H1 (cell line): ENCODE data around the gene XDH. TPM values are rescaled to one million over a fixed set of nuclear protein-coding genes. Genes with fewer than 3 reads are reported as not detected.

ENCODE experiments used
- CTCF ChIA-PET: fragments of 300-600 bp; sonication (Branson Sonifier 250); formaldehyde crosslinking; loops from one replicate; lab custom pipeline; 2021; ENCODE audit not compliant: partially characterized antibody; lab: Charles Lee
- POLR2A ChIA-PET: fragments of 300-600 bp; sonication (Branson Sonifier 250); formaldehyde crosslinking; loops from one replicate; lab custom pipeline; 2021; ENCODE audit warnings: inconsistent platforms; ENCODE audit not compliant: partially characterized antibody; lab: Charles Lee
- DNase-seq, 2 experiments: peaks; one replicate each; pipeline versions ENCODE4 v3.0.0 to v3.0.0-alpha.2; 2010 to 2022; ENCODE audit warnings: low spot score in 2 of 2, low read depth in 1 of 2, mixed read lengths in 1 of 2
- FAIRE-seq: peaks from 2 replicates; lab custom pipeline; 2011; peaks lifted over from hg19 to GRCh38; lab: Jason Lieb, UNC
- H2AFZ ChIP-seq: 2 replicates; pipeline ENCODE4 v1.8.1; 2012; ENCODE audit warnings: low read length, inconsistent platforms
- H2AK5ac ChIP-seq: 2 replicates; pipeline ENCODE4 v1.6.1; 2013; ENCODE audit warnings: low read depth, low read length
- H2BK120ac ChIP-seq: replicated peaks from 2 replicates; pipeline ENCODE3; 2013; ENCODE audit warnings: low read depth, low read length, inconsistent platforms
- H2BK12ac ChIP-seq: 2 replicates; pipeline ENCODE4 v1.6.1; 2013; ENCODE audit warnings: low read depth, low read length
- H2BK15ac ChIP-seq: 2 replicates; pipeline ENCODE4 v1.6.1; 2013; ENCODE audit warnings: low read length
- H2BK20ac ChIP-seq: 2 replicates; pipeline ENCODE4 v1.6.1; 2013; ENCODE audit warnings: low read length
- H2BK5ac ChIP-seq: 2 replicates; pipeline ENCODE4 v1.6.1; 2013; ENCODE audit warnings: low read depth, low read length
- H3K14ac ChIP-seq: 2 replicates; pipeline ENCODE4 v1.6.1; 2013; ENCODE audit warnings: inconsistent platforms; ENCODE audit not compliant: insufficient read length
- H3K18ac ChIP-seq: 2 replicates; pipeline ENCODE4 v1.6.1; 2013; ENCODE audit warnings: low read length; ENCODE audit errors: extremely low read depth
- H3K23ac ChIP-seq: 2 replicates; pipeline ENCODE4 v1.6.1; 2013; ENCODE audit warnings: inconsistent platforms; ENCODE audit not compliant: insufficient read length
- H3K23me2 ChIP-seq: 2 replicates; pipeline ENCODE4 v1.6.1; 2013; ENCODE audit warnings: low read depth, low read length
- H3K27ac ChIP-seq: 2 replicates; pipeline ENCODE4 v1.6.1; 2011; ENCODE audit warnings: low read depth, low read length, inconsistent platforms
- H3K27me3 ChIP-seq, 4 experiments: replicated peaks in 1 of 4; 1 replicate in 1 of 4; 2 replicates in 3 of 4; pipeline versions ENCODE4 v1.6.1 to v1.8.1; 2011 to 2013; ENCODE audit warnings: low read length in 3 of 4, mild to moderate bottlenecking in 3 of 4, inconsistent platforms in 2 of 4, mixed read lengths in 2 of 4, moderate library complexity in 1 of 4; ENCODE audit not compliant: control insufficient read depth in 3 of 4, insufficient read depth in 3 of 4; ENCODE audit errors: extremely low read depth in 1 of 4
- H3K36me3 ChIP-seq, 4 experiments: 2 replicates each; pipeline versions ENCODE4 v1.6.1 to v1.8.1; 2011 to 2013; ENCODE audit warnings: mild to moderate bottlenecking in 4 of 4, low read length in 3 of 4, moderate library complexity in 2 of 4, control low read depth in 1 of 4, inconsistent platforms in 1 of 4; ENCODE audit not compliant: insufficient read depth in 4 of 4, control insufficient read depth in 2 of 4
- H3K4ac ChIP-seq: replicated peaks from 2 replicates; pipeline ENCODE3; 2013; ENCODE audit warnings: low read length, low read depth, mixed read lengths, inconsistent platforms; ENCODE audit not compliant: insufficient read length
- H3K4me1 ChIP-seq, 4 experiments: replicated peaks in 1 of 4; 1 replicate in 1 of 4; 2 replicates in 3 of 4; pipeline versions ENCODE4 v1.6.1 to v1.8.1; 2011 to 2013; ENCODE audit warnings: low read length in 3 of 4, inconsistent platforms in 2 of 4, mixed read lengths in 1 of 4; ENCODE audit not compliant: insufficient read depth in 4 of 4, control insufficient read depth in 3 of 4
- H3K4me2 ChIP-seq, 2 experiments: 2 replicates each; pipeline versions ENCODE4 v1.6.1 to v1.8.1; 2011 to 2013; ENCODE audit warnings: low read depth in 2 of 2, low read length in 2 of 2, control low read depth in 1 of 2, inconsistent platforms in 1 of 2, mild to moderate bottlenecking in 1 of 2; ENCODE audit not compliant: insufficient read depth in 1 of 2
- H3K4me3 ChIP-seq, 4 experiments: fragments of 200-600, 300-600 bp in 1 of 4; sonication (generic), shearing (Covaris generic), sonication (Bioruptor Twin) in 1 of 4; 2 replicates each; pipeline versions ENCODE4 v1.5.1 to v1.8.1; 2011 to 2016; ENCODE audit warnings: low read length in 4 of 4, low read depth in 3 of 4, control low read depth in 2 of 4, inconsistent platforms in 2 of 4, mild to moderate bottlenecking in 2 of 4, mixed read lengths in 1 of 4, moderate library complexity in 1 of 4; ENCODE audit not compliant: insufficient read depth in 2 of 4; ENCODE audit errors: extremely low read depth in 1 of 4
- H3K56ac ChIP-seq: replicated peaks from 2 replicates; pipeline ENCODE3; 2013; ENCODE audit warnings: low read depth, mild to moderate bottlenecking, mixed read lengths, low read length, inconsistent platforms; ENCODE audit not compliant: insufficient read length
- H3K79me1 ChIP-seq: 2 replicates; pipeline ENCODE4 v1.6.1; 2013; ENCODE audit warnings: low read depth, low read length, control low read depth
- H3K79me2 ChIP-seq, 2 experiments: 2 replicates each; pipeline versions ENCODE4 v1.6.1 to v1.8.1; 2012 to 2013; ENCODE audit warnings: low read length in 2 of 2, mild to moderate bottlenecking in 2 of 2, inconsistent platforms in 1 of 2; ENCODE audit not compliant: insufficient read depth in 2 of 2, control insufficient read depth in 1 of 2
- H3K9ac ChIP-seq, 4 experiments: replicated peaks in 1 of 4; 1 replicate in 1 of 4; 2 replicates in 3 of 4; pipeline versions ENCODE4 v1.6.1 to v1.8.1; 2011 to 2013; ENCODE audit warnings: low read depth in 3 of 4, low read length in 3 of 4, control low read depth in 2 of 4, mild to moderate bottlenecking in 2 of 4, moderate library complexity in 2 of 4, inconsistent platforms in 1 of 4; ENCODE audit errors: extremely low read depth in 1 of 4
- H3K9me3 ChIP-seq, 2 experiments: 2 replicates each; pipeline versions ENCODE4 v1.6.1 to v1.8.1; 2012 to 2013; ENCODE audit warnings: mild to moderate bottlenecking in 2 of 2, moderate library complexity in 2 of 2, control low read depth in 1 of 2, inconsistent platforms in 1 of 2, low read depth in 1 of 2, low read length in 1 of 2, mixed read lengths in 1 of 2; ENCODE audit not compliant: insufficient read depth in 2 of 2
- H4K20me1 ChIP-seq, 2 experiments: replicated peaks in 1 of 2; 2 replicates each; pipeline versions ENCODE3 to v1.8.1; 2011 to 2013; ENCODE audit warnings: inconsistent platforms in 2 of 2, low read length in 2 of 2, mild to moderate bottlenecking in 1 of 2; ENCODE audit not compliant: insufficient read depth in 2 of 2, control insufficient read depth in 1 of 2
- H4K5ac ChIP-seq: 2 replicates; pipeline ENCODE4 v1.6.1; 2013; ENCODE audit warnings: low read length, low read depth, mixed read lengths, inconsistent platforms; ENCODE audit not compliant: insufficient read length
- H4K8ac ChIP-seq: 2 replicates; pipeline ENCODE4 v1.8.0; 2013; ENCODE audit warnings: mild to moderate bottlenecking, moderate library complexity, low read length, inconsistent platforms; ENCODE audit not compliant: insufficient read depth; ENCODE audit errors: extremely low read depth
- H4K91ac ChIP-seq: replicated peaks from 2 replicates; pipeline ENCODE3; 2013; ENCODE audit warnings: low read length, mixed read lengths, inconsistent platforms; ENCODE audit not compliant: insufficient read length
- BRCA1 ChIP-seq: IDR thresholded peaks from 2 replicates; pipeline ENCODE4 v1.6.1; 2012; ENCODE audit warnings: low read depth, low read length, improper control_type of control experiment
- CBX8 ChIP-seq: fragments of 300-800, 300-1000 bp; sonication (generic); IDR thresholded peaks from 2 replicates; pipeline ENCODE4 v1.7.1; 2016; ENCODE audit warnings: low read depth, low read length, borderline replicate concordance
- CTCF ChIP-seq, 3 experiments: IDR thresholded peaks; 1 replicate in 2 of 3; 2 replicates in 1 of 3; pipeline versions ENCODE4 v1.5.1 to v1.6.1; 2011; ENCODE audit warnings: low read length in 3 of 3, mild to moderate bottlenecking in 3 of 3, inconsistent platforms in 2 of 3, low read depth in 1 of 3, moderate library complexity in 1 of 3; ENCODE audit not compliant: insufficient read depth in 1 of 3; ENCODE audit errors: control extremely low read depth in 1 of 3
- EGR1 ChIP-seq: IDR thresholded peaks from 2 replicates; pipeline ENCODE4 v1.6.1; 2011; ENCODE audit warnings: low read depth, low read length, borderline replicate concordance
- GABPA ChIP-seq: IDR thresholded peaks from 2 replicates; pipeline ENCODE4 v1.6.1; 2011; ENCODE audit warnings: mild to moderate bottlenecking, low read length, moderate library complexity, borderline replicate concordance; ENCODE audit not compliant: insufficient read depth
- JUN ChIP-seq: IDR thresholded peaks from 2 replicates; pipeline ENCODE4 v1.6.1; 2011; ENCODE audit warnings: low read depth, mild to moderate bottlenecking, improper control_type of control experiment, low read length
- MAFK ChIP-seq: IDR thresholded peaks from 2 replicates; pipeline ENCODE4 v1.6.1; 2012; ENCODE audit warnings: low read depth, mild to moderate bottlenecking, improper control_type of control experiment, low read length
- RBBP5 ChIP-seq: IDR thresholded peaks from 2 replicates; pipeline ENCODE4 v1.7.1; 2012; ENCODE audit warnings: low read depth, mild to moderate bottlenecking, inconsistent platforms, low read length, moderate library complexity, borderline replicate concordance
- SP2 ChIP-seq: IDR thresholded peaks from 2 replicates; pipeline ENCODE4 v1.6.1; 2012; ENCODE audit warnings: mild to moderate bottlenecking, low read length, inconsistent platforms
- WGBS, 2 experiments: shearing (Covaris generic) in 1 of 2; methylation state at CpG; one replicate each; pipeline versions ENCODE4 v1.1.6 to v1.1.7; 2013 to 2015; ENCODE audit warnings: low lambda C conversion rate in 2 of 2, mixed read lengths in 2 of 2, inconsistent platforms in 1 of 2, low coverage in 1 of 2, missing lambda C conversion rate in 1 of 2; ENCODE audit not compliant: insufficient replicate concordance in 2 of 2, insufficient coverage in 1 of 2, insufficient read length in 1 of 2; ENCODE audit errors: extremely low coverage in 1 of 2, missing lambda C conversion rate in 1 of 2; 5-methylcytosine and 5-hydroxymethylcytosine counted together
- polyA plus RNA-seq, 7 experiments: library from polyadenylated mRNA; depleted of rRNA in 3 of 7; stranded (reverse) in 5 of 7; unstranded in 2 of 7; fragments of >200 nt in 5 of 7; fragments of 200-250 nt in 2 of 7; gene quantifications; 1 replicate in 5 of 7; 2 replicates in 1 of 7; 4 replicates in 1 of 7; pipeline versions ENCODE4 v1.2.1 to v1.2.3, GENCODE V29; 2011 to 2013; ENCODE audit warnings: missing spikeins in 2 of 7, mixed read lengths in 2 of 7
- total RNA-seq: library from RNA; stranded (reverse); fragmentation: NEBNext Ultra II Directional; extraction: Animal tissue kit (Norgen Biotek cat#: 25700); gene quantifications from 2 replicates; pipeline ENCODE4 v1.2.1, GENCODE V29; 2021

XDH gene
- total and polyA plus RNA-seq, 2 of the 8 experiments (the other 6 are each of a cell fraction or from before 2014, with no cell fraction given): 0.68 to 1.2 TPM

GRCh38 chr2:31371691-31372090 is 42.9 kb downstream of the XDH start:
- H2AK5ac ChIP-seq: no peak overlapping the region
- H4K20me1 ChIP-seq: no peaks in the 10 kb centered on the region
- no peak overlapping the region for H4K5ac ChIP-seq
- no peak overlapping the region for H3K18ac ChIP-seq
- no peak overlapping the region for H2BK12ac ChIP-seq
- WGBS, 2 experiments: 79% methylated on average over 3 of the region's 3 CpGs; no CpG with 5 or more reads in 1 of the 2 experiments
- peaks cover 9 to 21% of the 10 kb centered on the region in 2 experiments for H3K9me3 ChIP-seq
- H3K14ac ChIP-seq: no peak overlapping the region
- no peak overlapping the region for H2BK120ac ChIP-seq
- no peaks in the 10 kb centered on the region for H3K79me2 ChIP-seq
- H2BK20ac ChIP-seq: no peak overlapping the region
- no peaks in the 10 kb centered on the region for H3K4me1 ChIP-seq
- no peak for DNase-seq
- H3K27me3 ChIP-seq: no peaks in the 10 kb centered on the region
- H2BK15ac ChIP-seq: no peak overlapping the region
- no peak overlapping the region for H2AFZ ChIP-seq
- CTCF ChIA-PET: interaction anchor here (1.2 kb wide), 2 partner anchors 16 to 152 kb away, joined by 3 read pairs; no protein-coding TSS in a partner anchor
- H3K56ac ChIP-seq: no peak overlapping the region
- no peak overlapping the region for H4K8ac ChIP-seq
- H3K9ac ChIP-seq: no peak overlapping the region
- H3K23ac ChIP-seq: no peak overlapping the region
- no peak for FAIRE-seq
- TF ChIP-seq MAFK: no peak
- TF ChIP-seq CTCF (IDR thresholded peaks at IDR 0.05; ENCODE audit: control extremely low read depth in 1 of 3, insufficient read depth in 1 of 3, low read depth in 1 of 3, low read length in 3 of 3): no peak
- TF ChIP-seq BRCA1: no peak
- no peak for TF ChIP-seq GABPA
- TF ChIP-seq RBBP5: no peak
- no peak for TF ChIP-seq CBX8
- no peak for TF ChIP-seq SP2
- no peak for TF ChIP-seq EGR1
- no peak for TF ChIP-seq JUN
- no peak overlapping the region for H2BK5ac ChIP-seq
- H3K79me1 ChIP-seq: no peaks in the 10 kb centered on the region
- no peak overlapping the region for H3K4me2 ChIP-seq
- no peak overlapping the region for H3K4me3 ChIP-seq
- POLR2A ChIA-PET: no interaction called here
- H4K91ac ChIP-seq: no peak overlapping the region
- no peak overlapping the region for H3K4ac ChIP-seq
- no peak overlapping the region for H3K27ac ChIP-seq
- no peaks in the 10 kb centered on the region for H3K36me3 ChIP-seq
- H3K23me2 ChIP-seq: no peaks in the 10 kb centered on the region
